GM18499 (cell line): ENCODE results near the gene PIGH.
"Not testable (repeated sequence)": the region's sequence is repeated elsewhere in the genome, so short reads cannot be mapped to it uniquely, and the experiment has no call there.

Experiments used
- ATAC-seq: cut with Tn5 transposase; IDR thresholded peaks from one replicate; pipeline ENCODE4 v1.9.1; 2021; ENCODE audit warnings: moderate number of reproducible peaks; ENCODE audit not compliant: insufficient read depth, unreplicated experiment

The PIGH gene

GRCh38 chr14:67610491-67610890 is 10.4 kb upstream of the PIGH start:
- no peak for ATAC-seq

GRCh38 chr14:67609642-67610310 is 9.7 kb upstream of the PIGH start:
- no peak for ATAC-seq

GRCh38 chr14:67607646-67608045 is 7.6 kb upstream of the PIGH start:
- no peak for ATAC-seq

- ATAC-seq = peak; percentile 53
Measured at GRCh38 chr14:67602995-67603545, 3.0 kb upstream of the PIGH start.

GRCh38 chr14:67602076-67602475 is 2.0 kb upstream of the PIGH start:
- no peak for ATAC-seq

GRCh38 chr14:67600562-67600974 is 500 bp upstream of the PIGH start:
- ATAC-seq = not testable (repeated sequence)

GRCh38 chr14:67595392-67595791 is 4.7 kb downstream of the PIGH start:
- ATAC-seq = no peak

- not testable (repeated sequence) for ATAC-seq
Measured at GRCh38 chr14:67593650-67594049, 6.4 kb downstream of the PIGH start.

GRCh38 chr14:67589204-67589770 is 10.8 kb downstream of the PIGH start:
- no peak for ATAC-seq

GRCh38 chr14:67586369-67586768 is 13.7 kb downstream of the PIGH start:
- ATAC-seq = no peak

- ATAC-seq = no peak
Measured at GRCh38 chr14:67584978-67585377, 15.1 kb downstream of the PIGH start.

- no peak for ATAC-seq
Measured at GRCh38 chr14:67583711-67584644, 16.1 kb downstream of the PIGH start.

- no peak for ATAC-seq
Measured at GRCh38 chr14:67582061-67582460, 18.0 kb downstream of the PIGH start.

GRCh38 chr14:67581643-67582042 is 18.4 kb downstream of the PIGH start:
- ATAC-seq = no peak

GRCh38 chr14:67580336-67581171 is 19.5 kb downstream of the PIGH start:
- no peak for ATAC-seq

GRCh38 chr14:67579636-67580035 is 20.4 kb downstream of the PIGH start:
- ATAC-seq = no peak

GRCh38 chr14:67579040-67579439 is 21.0 kb downstream of the PIGH start:
- no peak for ATAC-seq

- no peak for ATAC-seq
Measured at GRCh38 chr14:67577909-67578749, 21.9 kb downstream of the PIGH start.

GRCh38 chr14:67577181-67577808 is 22.8 kb downstream of the PIGH start:
- ATAC-seq = no peak
